AG04449 (cell line): ENCODE measurements around the gene SEPTIN10.
"Not testable (repeated sequence)": the region's sequence is repeated elsewhere in the genome, so short reads cannot be mapped to it uniquely, and the experiment has no call there.

Experiments
- CTCF ChIA-PET: fragments of 350-600 bp; formaldehyde crosslinking; extraction: SDS; loops from one replicate; lab custom pipeline; 2021; ENCODE audit warnings: antibody characterized with exemption; lab: Yijun Ruan, JAX
- POLR2A ChIA-PET: fragments of 400-600, 350-600 bp; formaldehyde crosslinking; extraction: SDS; loops from one replicate; lab custom pipeline; 2020; ENCODE audit warnings: antibody characterized with exemption, inconsistent platforms; lab: Yijun Ruan, JAX
- DNase-seq: peaks from one replicate; pipeline ENCODE4 v3.0.0-alpha.2; 2010; ENCODE audit warnings: low read depth, low spot score
- H3K4me3 ChIP-seq: 2 replicates; pipeline ENCODE4 v1.5.1; 2011; ENCODE audit warnings: low read depth, mild to moderate bottlenecking, control low read depth, low read length
- CTCF ChIP-seq: IDR thresholded peaks from one replicate; pipeline ENCODE4 v1.5.1; 2011; ENCODE audit warnings: mild to moderate bottlenecking, moderate library complexity, low read length, control low read depth, inconsistent platforms; ENCODE audit not compliant: insufficient read depth; ENCODE audit errors: missing control alignments

The SEPTIN10 gene

GRCh38 chr2:109645412-109646184, 31.8 kb upstream of the SEPTIN10 start:
- TF ChIP-seq CTCF = no peak
- ChIA-PET POLR2A (no interaction called here), CTCF (no interaction called here)
- DNase-seq = no peak
- no peak overlapping the region for H3K4me3 ChIP-seq

GRCh38 chr2:109644571-109645275, 31.0 kb upstream of the SEPTIN10 start:
- DNase-seq = no peak
- ChIA-PET POLR2A (no interaction called here), CTCF (interaction anchor here (1.3 kb wide), 1 partner anchor 9 kb away, joined by 3 read pairs; no protein-coding TSS in a partner anchor)
- TF ChIP-seq CTCF = no peak
- no peak overlapping the region for H3K4me3 ChIP-seq

- CTCF ChIA-PET, DNase-seq, H3K4me3 ChIP-seq, POLR2A ChIA-PET: not testable (repeated sequence)
Observed at GRCh38 chr2:109640000-109640399, 26.2 kb upstream of the SEPTIN10 start.

GRCh38 chr2:109638795-109639194, 25.0 kb upstream of the SEPTIN10 start:
- H3K4me3 ChIP-seq = no peak overlapping the region
- ChIA-PET CTCF (interaction anchor here (0.6 to 1.7 kb wide), 2 partner anchors 10 to 543 kb away, joined by 3 to 6 read pairs; no protein-coding TSS in a partner anchor), POLR2A (no interaction called here)
- DNase-seq = no peak
- TF ChIP-seq CTCF = no peak

- ChIA-PET CTCF (interaction anchor here (1.7 kb wide), 1 partner anchor 9 kb away, joined by 6 read pairs; no protein-coding TSS in a partner anchor), POLR2A (no interaction called here)
- H3K4me3 ChIP-seq = no peak overlapping the region
- no peak for DNase-seq
- TF ChIP-seq CTCF = no peak
Observed at GRCh38 chr2:109637749-109638570, 24.2 kb upstream of the SEPTIN10 start.

GRCh38 chr2:109636317-109636716, 22.6 kb upstream of the SEPTIN10 start:
- DNase-seq = no peak
- ChIA-PET POLR2A (no interaction called here), CTCF (no interaction called here)
- no peak for TF ChIP-seq CTCF
- no peak overlapping the region for H3K4me3 ChIP-seq
